Liver (tissue), 9 donors: ENCODE measurements around the gene STK38L. TPM values are rescaled to one million over a fixed set of nuclear protein-coding genes. Genes with fewer than 3 reads are reported as not detected.

Experiments
- DNase-seq: peaks from one replicate; pipeline ENCODE4 v3.0.0-alpha.2; 2017; ENCODE audit warnings: low spot score
- H3K27ac ChIP-seq, 2 donors: one replicate each; pipeline ENCODE4 v1.7.0; 2013; ENCODE audit warnings: inconsistent platforms in 2 of 2, low read length in 2 of 2, control low read depth in 1 of 2, low read depth in 1 of 2, mild to moderate bottlenecking in 1 of 2
- H3K27me3 ChIP-seq, 4 donors: one replicate each; pipeline versions ENCODE4 v1.6.1 to v1.7.0; 2013; ENCODE audit warnings: low read length in 3 of 4, inconsistent platforms in 1 of 4, mild to moderate bottlenecking in 1 of 4, moderate library complexity in 1 of 4; ENCODE audit not compliant: control insufficient read depth in 4 of 4, insufficient read depth in 4 of 4
- H3K36me3 ChIP-seq, 4 donors: one replicate each; pipeline versions ENCODE4 v1.6.1 to v1.7.0; 2013; ENCODE audit warnings: low read length in 3 of 4, mild to moderate bottlenecking in 3 of 4, low read depth in 1 of 4, moderate library complexity in 1 of 4; ENCODE audit not compliant: control insufficient read depth in 4 of 4, insufficient read depth in 3 of 4
- H3K4me1 ChIP-seq, 4 donors: one replicate each; pipeline versions ENCODE4 v1.6.1 to v1.7.0; 2013; ENCODE audit warnings: low read length in 3 of 4, mild to moderate bottlenecking in 3 of 4, moderate library complexity in 1 of 4; ENCODE audit not compliant: control insufficient read depth in 4 of 4, insufficient read depth in 4 of 4
- H3K4me3 ChIP-seq, 3 donors: one replicate each; pipeline versions ENCODE4 v1.6.1 to v1.7.0; 2013; ENCODE audit warnings: low read length in 3 of 3, control low read depth in 1 of 3, low read depth in 1 of 3, mild to moderate bottlenecking in 1 of 3
- H3K9ac ChIP-seq, 2 donors: one replicate each; pipeline ENCODE4 v1.7.0; 2013; ENCODE audit warnings: low read length in 2 of 2, mild to moderate bottlenecking in 2 of 2, moderate library complexity in 2 of 2, control low read depth in 1 of 2, low read depth in 1 of 2
- H3K9me3 ChIP-seq, 4 donors: one replicate each; pipeline versions ENCODE4 v1.6.1 to v1.7.0; 2013; ENCODE audit warnings: low read length in 3 of 4; ENCODE audit not compliant: control insufficient read depth in 4 of 4
- EGR1 ChIP-seq, 2 donors: IDR thresholded peaks; 2 replicates each; pipeline ENCODE4 v1.6.1; 2016 to 2018; ENCODE audit warnings: antibody characterized with exemption in 2 of 2, low read depth in 2 of 2
- FOXA1 ChIP-seq: IDR thresholded peaks from 2 replicates; pipeline ENCODE4 v1.6.1; 2016; ENCODE audit warnings: antibody characterized with exemption
- FOXA2 ChIP-seq: IDR thresholded peaks from 2 replicates; pipeline ENCODE4 v1.6.1; 2016; ENCODE audit warnings: antibody characterized with exemption
- HNF4G ChIP-seq: IDR thresholded peaks from 2 replicates; pipeline ENCODE4 v1.6.1; 2016; ENCODE audit warnings: antibody characterized with exemption
- JUND ChIP-seq, 2 donors: IDR thresholded peaks; 2 replicates each; pipeline ENCODE4 v1.6.1; 2016; ENCODE audit warnings: antibody characterized with exemption in 2 of 2
- RAD21 ChIP-seq, 2 donors: IDR thresholded peaks; 2 replicates each; pipeline ENCODE4 v1.6.1; 2016; ENCODE audit warnings: antibody characterized with exemption in 2 of 2, mild to moderate bottlenecking in 2 of 2
- RXRA ChIP-seq, 2 donors: IDR thresholded peaks; 2 replicates each; pipeline ENCODE4 v1.6.1; 2017 to 2018; ENCODE audit warnings: antibody characterized with exemption in 2 of 2, mild to moderate bottlenecking in 1 of 2
- SP1 ChIP-seq: IDR thresholded peaks from 2 replicates; pipeline ENCODE4 v1.6.1; 2018; ENCODE audit warnings: antibody characterized with exemption, mild to moderate bottlenecking
- TAF1 ChIP-seq: conservative IDR thresholded peaks from 2 replicates; pipeline ENCODE4 v1.6.1; 2016; ENCODE audit warnings: antibody characterized with exemption, mild to moderate bottlenecking
- YY1 ChIP-seq: IDR thresholded peaks from 2 replicates; pipeline ENCODE4 v1.6.1; 2016; ENCODE audit warnings: antibody characterized with exemption, mild to moderate bottlenecking
- WGBS: extraction: QIAGEN DNeasy Blood & Tissue Kit; methylation state at CpG from one replicate; pipeline ENCODE4 v1.1.7; 2013; 5-methylcytosine and 5-hydroxymethylcytosine counted together
- polyA plus RNA-seq, 2 donors: library from polyadenylated mRNA; stranded (reverse) in 1 of 2; unstranded in 1 of 2; fragments of 200-250 nt in 1 of 2; fragments of >200 nt in 1 of 2; fragmentation: Nextera tagmentation in 1 of 2; extraction: Ambion mirVana in 1 of 2; gene quantifications; one replicate each; pipeline versions ENCODE4 v1.2.1 to v1.2.3, GENCODE V29; 2013 to 2015
- total RNA-seq, 2 donors: library from RNA; depleted of rRNA; stranded (reverse); fragments of >200 nt; gene quantifications; one replicate each; pipeline ENCODE4 v1.2.3, GENCODE V29; 2014
- TF ChIP-seq, protein P1 (sequence below): fragments of 150-350 bp; IDR thresholded peaks from 2 replicates; pipeline ENCODE4 v1.5.1; 2017; ENCODE audit warnings: improper control_type of control experiment, low read depth, low read length; ENCODE audit not compliant: missing input control
- TF ChIP-seq, protein P2 (sequence below): IDR thresholded peaks from 2 replicates; pipeline ENCODE4 v1.6.1; 2016; ENCODE audit warnings: antibody characterized with exemption, mild to moderate bottlenecking
- TF ChIP-seq, protein P3 (sequence below): IDR thresholded peaks from 2 replicates; pipeline ENCODE4 v1.6.1; 2016; ENCODE audit warnings: antibody characterized with exemption
- TF ChIP-seq, protein P4 (sequence below): IDR thresholded peaks from 2 replicates; pipeline ENCODE4 v1.6.1; 2016; ENCODE audit warnings: antibody characterized with exemption
- TF ChIP-seq, protein P5 (sequence below): IDR thresholded peaks from 2 replicates; pipeline ENCODE4 v1.6.1; 2016; ENCODE audit warnings: antibody characterized with exemption
- donor health status: healthy.
- donor health status: healthy.
- donor health status: healthy.
- donor health status: healthy.
- donor health status: healthy.

STK38L gene
- total and polyA plus RNA-seq, 4 donors: 2.8 to 8.6 (median 6.6) TPM

DNA sequence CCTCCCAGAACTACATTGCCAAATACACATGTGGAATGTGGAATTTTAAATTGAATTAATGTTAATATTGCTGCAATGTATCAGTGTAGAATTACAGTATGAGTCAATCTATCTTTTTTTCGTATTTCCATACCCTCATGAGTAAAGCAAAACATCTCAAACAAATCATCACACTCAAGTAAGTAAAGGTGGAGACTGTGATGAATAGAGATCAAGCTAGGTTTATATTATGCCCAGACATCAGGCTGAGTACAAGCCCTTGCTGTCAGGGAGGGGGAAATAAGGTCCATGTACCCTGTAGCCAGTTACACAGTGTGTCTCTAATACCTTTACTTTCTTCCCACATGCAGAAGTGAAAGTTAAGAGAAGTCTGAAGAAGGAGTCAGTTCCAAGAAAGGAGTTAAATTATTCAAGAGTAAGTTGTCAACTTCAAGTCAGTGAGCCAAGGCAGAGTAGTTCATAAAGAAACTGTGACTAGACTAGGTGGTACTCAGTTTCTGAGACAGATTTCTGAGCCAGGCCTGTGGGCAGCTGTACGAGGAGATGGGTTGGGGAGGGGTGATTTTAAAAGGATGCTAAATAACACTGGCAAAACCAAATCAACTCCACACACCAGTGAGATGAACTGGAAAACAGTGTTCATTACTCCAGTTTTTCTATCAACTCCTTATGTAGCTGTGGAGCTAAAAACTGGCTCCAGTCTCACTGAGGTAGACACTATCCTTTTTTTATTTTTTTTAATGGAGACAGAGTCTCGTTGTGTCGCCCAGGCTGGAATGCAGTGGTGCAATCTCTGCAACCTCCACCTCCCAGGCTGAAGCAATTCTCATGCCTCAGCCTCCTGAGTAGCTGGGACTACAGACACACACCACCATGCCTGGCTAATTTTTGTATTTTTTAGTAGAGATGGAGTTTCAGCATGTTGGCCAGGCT is 23.8 kb upstream of the STK38L start:
- H3K9me3 ChIP-seq: no peaks in the 10 kb centered on the region
- H3K27me3 ChIP-seq: no peaks in the 10 kb centered on the region
- WGBS: 90% methylated on average over 4 of the region's 4 CpGs
- no peak overlapping the region for H3K4me3 ChIP-seq
- no peak overlapping the region for H3K9ac ChIP-seq
- no peaks in the 10 kb centered on the region for H3K4me1 ChIP-seq
- TF ChIP-seq HNF4G: no peak
- no peak for TF ChIP-seq RXRA (IDR thresholded peaks at IDR 0.05)
- TF ChIP-seq, protein P1, sequence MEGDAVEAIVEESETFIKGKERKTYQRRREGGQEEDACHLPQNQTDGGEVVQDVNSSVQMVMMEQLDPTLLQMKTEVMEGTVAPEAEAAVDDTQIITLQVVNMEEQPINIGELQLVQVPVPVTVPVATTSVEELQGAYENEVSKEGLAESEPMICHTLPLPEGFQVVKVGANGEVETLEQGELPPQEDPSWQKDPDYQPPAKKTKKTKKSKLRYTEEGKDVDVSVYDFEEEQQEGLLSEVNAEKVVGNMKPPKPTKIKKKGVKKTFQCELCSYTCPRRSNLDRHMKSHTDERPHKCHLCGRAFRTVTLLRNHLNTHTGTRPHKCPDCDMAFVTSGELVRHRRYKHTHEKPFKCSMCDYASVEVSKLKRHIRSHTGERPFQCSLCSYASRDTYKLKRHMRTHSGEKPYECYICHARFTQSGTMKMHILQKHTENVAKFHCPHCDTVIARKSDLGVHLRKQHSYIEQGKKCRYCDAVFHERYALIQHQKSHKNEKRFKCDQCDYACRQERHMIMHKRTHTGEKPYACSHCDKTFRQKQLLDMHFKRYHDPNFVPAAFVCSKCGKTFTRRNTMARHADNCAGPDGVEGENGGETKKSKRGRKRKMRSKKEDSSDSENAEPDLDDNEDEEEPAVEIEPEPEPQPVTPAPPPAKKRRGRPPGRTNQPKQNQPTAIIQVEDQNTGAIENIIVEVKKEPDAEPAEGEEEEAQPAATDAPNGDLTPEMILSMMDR: no peak
- no peak for TF ChIP-seq FOXA2
- no peak for TF ChIP-seq FOXA1
- TF ChIP-seq, protein P2, sequence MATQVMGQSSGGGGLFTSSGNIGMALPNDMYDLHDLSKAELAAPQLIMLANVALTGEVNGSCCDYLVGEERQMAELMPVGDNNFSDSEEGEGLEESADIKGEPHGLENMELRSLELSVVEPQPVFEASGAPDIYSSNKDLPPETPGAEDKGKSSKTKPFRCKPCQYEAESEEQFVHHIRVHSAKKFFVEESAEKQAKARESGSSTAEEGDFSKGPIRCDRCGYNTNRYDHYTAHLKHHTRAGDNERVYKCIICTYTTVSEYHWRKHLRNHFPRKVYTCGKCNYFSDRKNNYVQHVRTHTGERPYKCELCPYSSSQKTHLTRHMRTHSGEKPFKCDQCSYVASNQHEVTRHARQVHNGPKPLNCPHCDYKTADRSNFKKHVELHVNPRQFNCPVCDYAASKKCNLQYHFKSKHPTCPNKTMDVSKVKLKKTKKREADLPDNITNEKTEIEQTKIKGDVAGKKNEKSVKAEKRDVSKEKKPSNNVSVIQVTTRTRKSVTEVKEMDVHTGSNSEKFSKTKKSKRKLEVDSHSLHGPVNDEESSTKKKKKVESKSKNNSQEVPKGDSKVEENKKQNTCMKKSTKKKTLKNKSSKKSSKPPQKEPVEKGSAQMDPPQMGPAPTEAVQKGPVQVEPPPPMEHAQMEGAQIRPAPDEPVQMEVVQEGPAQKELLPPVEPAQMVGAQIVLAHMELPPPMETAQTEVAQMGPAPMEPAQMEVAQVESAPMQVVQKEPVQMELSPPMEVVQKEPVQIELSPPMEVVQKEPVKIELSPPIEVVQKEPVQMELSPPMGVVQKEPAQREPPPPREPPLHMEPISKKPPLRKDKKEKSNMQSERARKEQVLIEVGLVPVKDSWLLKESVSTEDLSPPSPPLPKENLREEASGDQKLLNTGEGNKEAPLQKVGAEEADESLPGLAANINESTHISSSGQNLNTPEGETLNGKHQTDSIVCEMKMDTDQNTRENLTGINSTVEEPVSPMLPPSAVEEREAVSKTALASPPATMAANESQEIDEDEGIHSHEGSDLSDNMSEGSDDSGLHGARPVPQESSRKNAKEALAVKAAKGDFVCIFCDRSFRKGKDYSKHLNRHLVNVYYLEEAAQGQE: no peak
- TF ChIP-seq, protein P3, sequence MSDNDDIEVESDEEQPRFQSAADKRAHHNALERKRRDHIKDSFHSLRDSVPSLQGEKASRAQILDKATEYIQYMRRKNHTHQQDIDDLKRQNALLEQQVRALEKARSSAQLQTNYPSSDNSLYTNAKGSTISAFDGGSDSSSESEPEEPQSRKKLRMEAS: no peak
- no peak for TF ChIP-seq SP1
- TF ChIP-seq, protein P4, sequence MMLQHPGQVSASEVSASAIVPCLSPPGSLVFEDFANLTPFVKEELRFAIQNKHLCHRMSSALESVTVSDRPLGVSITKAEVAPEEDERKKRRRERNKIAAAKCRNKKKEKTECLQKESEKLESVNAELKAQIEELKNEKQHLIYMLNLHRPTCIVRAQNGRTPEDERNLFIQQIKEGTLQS: no peak
- no peak for TF ChIP-seq TAF1
- no peak for TF ChIP-seq EGR1 (IDR thresholded peaks at IDR 0.05; ENCODE audit: low read depth in 2 of 2)
- no peak for TF ChIP-seq JUND (IDR thresholded peaks at IDR 0.05)
- TF ChIP-seq RAD21 (IDR thresholded peaks at IDR 0.05): no peak
- no peak for TF ChIP-seq YY1
- TF ChIP-seq, protein P5, sequence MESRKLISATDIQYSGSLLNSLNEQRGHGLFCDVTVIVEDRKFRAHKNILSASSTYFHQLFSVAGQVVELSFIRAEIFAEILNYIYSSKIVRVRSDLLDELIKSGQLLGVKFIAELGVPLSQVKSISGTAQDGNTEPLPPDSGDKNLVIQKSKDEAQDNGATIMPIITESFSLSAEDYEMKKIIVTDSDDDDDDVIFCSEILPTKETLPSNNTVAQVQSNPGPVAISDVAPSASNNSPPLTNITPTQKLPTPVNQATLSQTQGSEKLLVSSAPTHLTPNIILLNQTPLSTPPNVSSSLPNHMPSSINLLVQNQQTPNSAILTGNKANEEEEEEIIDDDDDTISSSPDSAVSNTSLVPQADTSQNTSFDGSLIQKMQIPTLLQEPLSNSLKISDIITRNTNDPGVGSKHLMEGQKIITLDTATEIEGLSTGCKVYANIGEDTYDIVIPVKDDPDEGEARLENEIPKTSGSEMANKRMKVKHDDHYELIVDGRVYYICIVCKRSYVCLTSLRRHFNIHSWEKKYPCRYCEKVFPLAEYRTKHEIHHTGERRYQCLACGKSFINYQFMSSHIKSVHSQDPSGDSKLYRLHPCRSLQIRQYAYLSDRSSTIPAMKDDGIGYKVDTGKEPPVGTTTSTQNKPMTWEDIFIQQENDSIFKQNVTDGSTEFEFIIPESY: no peak
- no peaks in the 10 kb centered on the region for H3K36me3 ChIP-seq
- no peak overlapping the region for H3K27ac ChIP-seq
- DNase-seq: no peak
